CD4-positive, alpha-beta T cell (primary cell): ENCODE measurements around the gene AKAP8L. TPM values are rescaled to one million over a fixed set of nuclear protein-coding genes. Genes with fewer than 3 reads are reported as not detected.

ENCODE experiments used
- ATAC-seq: fragments of 200-7000 bp; cut with Tn5 transposase; one replicate; pipeline ENCODE4 v1.10.0; 2022; ENCODE audit warnings: mild to moderate bottlenecking; ENCODE audit not compliant: poor library complexity
- CTCF ChIA-PET: fragments of 350-600 bp; sonication (Branson Sonifier 250); formaldehyde crosslinking; loops from one replicate; lab custom pipeline; 2021; ENCODE audit warnings: antibody characterized with exemption, inconsistent platforms; lab: Charles Lee
- POLR2A ChIA-PET: fragments of 350-600 bp; sonication (Branson Sonifier 250); formaldehyde crosslinking; loops from one replicate; lab custom pipeline; 2021; ENCODE audit warnings: antibody characterized with exemption, inconsistent platforms; lab: Charles Lee
- DNase-seq, 14 experiments: peaks; one replicate each; pipeline ENCODE4 v3.0.0-alpha.2; 2013 to 2020; ENCODE audit warnings: mixed read lengths in 2 of 14
- H3K27ac ChIP-seq, 2 donors: one replicate each; pipeline versions ENCODE4 v1.5.1 to v1.7.0; 2013; ENCODE audit warnings: low read length in 2 of 2, low read depth in 1 of 2, mild to moderate bottlenecking in 1 of 2
- H3K27me3 ChIP-seq, 2 experiments: 1 replicate in 1 of 2; 2 replicates in 1 of 2; pipeline versions ENCODE4 v1.6.1 to v1.7.0; 2013; ENCODE audit warnings: low read length in 2 of 2, control low read depth in 1 of 2, mild to moderate bottlenecking in 1 of 2, moderate library complexity in 1 of 2; ENCODE audit not compliant: insufficient read depth in 2 of 2, control insufficient read depth in 1 of 2
- H3K36me3 ChIP-seq: one replicate; pipeline ENCODE4 v1.6.1; 2013; ENCODE audit warnings: low read length, control low read depth; ENCODE audit not compliant: insufficient read depth
- H3K4me1 ChIP-seq: one replicate; pipeline ENCODE4 v1.6.1; 2013; ENCODE audit warnings: low read length, control low read depth; ENCODE audit not compliant: insufficient read depth
- H3K4me3 ChIP-seq: one replicate; pipeline ENCODE4 v1.5.1; 2013; ENCODE audit warnings: mild to moderate bottlenecking, low read length, moderate library complexity
- H3K9me3 ChIP-seq, 2 experiments: 1 replicate in 1 of 2; 2 replicates in 1 of 2; pipeline versions ENCODE4 v1.6.1 to v1.7.0; 2013; ENCODE audit warnings: low read length in 2 of 2, mild to moderate bottlenecking in 2 of 2, control low read depth in 1 of 2, moderate library complexity in 1 of 2; ENCODE audit not compliant: control insufficient read depth in 1 of 2, insufficient read depth in 1 of 2
- H3K27ac Mint-ChIP-seq: one replicate; pipeline ENCODE4 v1.8.0; 2020; ENCODE audit warnings: mixed read lengths
- H3K27me3 Mint-ChIP-seq: one replicate; pipeline ENCODE4 v1.8.0; 2021; ENCODE audit warnings: mixed read lengths
- H3K36me3 Mint-ChIP-seq: one replicate; pipeline ENCODE4 v1.8.0; 2021; ENCODE audit warnings: low read depth, mixed read lengths
- H3K4me1 Mint-ChIP-seq: one replicate; pipeline ENCODE4 v1.8.0; 2021; ENCODE audit warnings: low read depth, mixed read lengths
- H3K4me3 Mint-ChIP-seq: one replicate; pipeline ENCODE4 v1.8.0; 2020; ENCODE audit warnings: mild to moderate bottlenecking, mixed read lengths
- H3K9me3 Mint-ChIP-seq: one replicate; pipeline ENCODE4 v1.8.0; 2020; ENCODE audit warnings: mixed read lengths
- intact Hi-C, 2 experiments: fragments of 100-400 bp; cut with DNase I in 1 of 2; cut with micrococcal nuclease in 1 of 2; formaldehyde crosslinking; loops; one replicate each; pipeline versions ENCODE4 v1.15.1 to v1.9.0; 2023 to 2025; cut with DNase I, micrococcal nuclease
- total RNA-seq, 174 experiments: library from RNA in 2 of 174; stranded (reverse) in 2 of 174; gene quantifications; one replicate each; pipeline ENCODE4 v1.2.3 and lab custom pipeline; 2021 to 2026
- TF ChIP-seq, protein P1 (sequence below): fragments of 200-600 bp; IDR thresholded peaks from one replicate; pipeline ENCODE4 v1.8.0; 2022; ENCODE audit warnings: antibody characterized with exemption, mild to moderate bottlenecking

Gene AKAP8L
- total RNA-seq, 2 experiments from 2014 or later: 157 to 162 TPM

DNA sequence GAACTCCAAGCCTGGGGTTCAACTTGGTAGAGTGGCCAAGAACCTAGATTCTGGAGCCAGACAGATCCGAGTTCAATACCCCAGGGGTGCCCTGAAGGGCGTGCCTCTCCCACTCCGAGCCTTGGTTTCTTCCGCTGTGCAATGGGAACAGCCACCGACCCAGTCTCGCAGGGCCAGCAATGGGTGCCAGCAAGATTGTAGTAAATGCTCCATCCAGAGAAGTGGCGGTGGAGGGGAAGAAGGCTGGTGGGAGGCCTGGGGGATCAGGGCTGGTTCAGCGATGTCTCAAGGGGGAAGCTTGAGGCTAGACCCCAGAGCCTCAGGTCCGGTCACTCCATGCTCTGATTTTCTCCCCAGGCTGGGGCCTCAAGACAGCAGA lies 26.4 kb upstream of the AKAP8L start:
- Histone ChIP-seq H3K9me3 (no peaks in the 10 kb centered on the region), H3K36me3 (no peaks in the 10 kb centered on the region), H3K27me3 (no peaks in the 10 kb centered on the region), H3K4me1 (peaks cover 13% of the 10 kb centered on the region), H3K27ac (no peak overlapping the region), H3K4me3 (no peak overlapping the region)
- Mint-ChIP-seq H3K4me1 (peaks cover 8% of the 10 kb centered on the region), H3K27me3 (no peaks in the 10 kb centered on the region), H3K36me3 (peaks cover 7% of the 10 kb centered on the region), H3K9me3 (no peaks in the 10 kb centered on the region), H3K27ac (no peak overlapping the region), H3K4me3 (no peak overlapping the region)
- ChIA-PET CTCF (no interaction called here), POLR2A (no interaction called here)
- no peak for DNase-seq
- no peak for ATAC-seq
- TF ChIP-seq, protein P1, sequence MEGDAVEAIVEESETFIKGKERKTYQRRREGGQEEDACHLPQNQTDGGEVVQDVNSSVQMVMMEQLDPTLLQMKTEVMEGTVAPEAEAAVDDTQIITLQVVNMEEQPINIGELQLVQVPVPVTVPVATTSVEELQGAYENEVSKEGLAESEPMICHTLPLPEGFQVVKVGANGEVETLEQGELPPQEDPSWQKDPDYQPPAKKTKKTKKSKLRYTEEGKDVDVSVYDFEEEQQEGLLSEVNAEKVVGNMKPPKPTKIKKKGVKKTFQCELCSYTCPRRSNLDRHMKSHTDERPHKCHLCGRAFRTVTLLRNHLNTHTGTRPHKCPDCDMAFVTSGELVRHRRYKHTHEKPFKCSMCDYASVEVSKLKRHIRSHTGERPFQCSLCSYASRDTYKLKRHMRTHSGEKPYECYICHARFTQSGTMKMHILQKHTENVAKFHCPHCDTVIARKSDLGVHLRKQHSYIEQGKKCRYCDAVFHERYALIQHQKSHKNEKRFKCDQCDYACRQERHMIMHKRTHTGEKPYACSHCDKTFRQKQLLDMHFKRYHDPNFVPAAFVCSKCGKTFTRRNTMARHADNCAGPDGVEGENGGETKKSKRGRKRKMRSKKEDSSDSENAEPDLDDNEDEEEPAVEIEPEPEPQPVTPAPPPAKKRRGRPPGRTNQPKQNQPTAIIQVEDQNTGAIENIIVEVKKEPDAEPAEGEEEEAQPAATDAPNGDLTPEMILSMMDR: no peak
- intact Hi-C loops: loop anchor here in 1 of 2 experiments (10.0 kb wide), 1 partner anchor 740 kb away; the partner anchor contains the start of gene FAM32A

DNA sequence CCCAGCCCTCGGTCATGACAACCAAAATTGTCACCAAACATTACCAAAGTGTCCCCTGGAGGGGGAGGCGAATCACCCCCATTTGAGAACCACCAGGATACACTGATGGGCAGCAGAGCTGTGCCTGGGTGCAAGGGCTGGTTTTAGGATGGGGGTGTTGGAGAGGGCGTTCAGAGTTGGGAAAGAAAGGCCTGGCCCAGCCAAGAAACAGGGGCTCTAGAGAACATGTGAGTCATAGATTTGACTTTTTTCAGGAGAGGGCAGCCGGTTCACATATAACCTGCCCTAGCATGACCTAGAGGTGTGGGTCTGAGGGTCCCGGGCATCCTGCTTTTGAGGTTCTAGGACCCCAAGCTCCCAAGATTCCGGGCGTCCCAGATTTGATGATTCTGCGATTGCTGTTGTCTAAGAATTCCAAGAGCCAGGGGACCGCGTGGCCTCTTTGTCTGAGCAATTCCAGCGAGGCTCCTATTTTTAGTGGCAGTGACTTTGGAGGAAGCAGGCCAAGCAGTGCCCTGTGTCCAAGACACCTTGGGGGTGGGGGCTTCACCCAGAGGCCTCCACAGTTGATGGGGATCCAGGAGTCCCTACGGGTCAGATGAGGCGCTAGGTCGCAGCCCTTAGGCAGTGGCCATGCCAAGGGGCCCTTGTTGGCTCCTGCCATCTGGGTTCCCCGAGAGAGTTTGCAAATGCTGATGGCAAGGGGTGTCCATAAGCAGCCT lies 25.9 kb upstream of the AKAP8L start:
- ChIA-PET CTCF (no interaction called here), POLR2A (no interaction called here)
- Mint-ChIP-seq H3K4me1 (peaks cover 7% of the 10 kb centered on the region), H3K36me3 (peaks cover 5% of the 10 kb centered on the region), H3K9me3 (no peaks in the 10 kb centered on the region), H3K27ac (no peak overlapping the region), H3K27me3 (no peaks in the 10 kb centered on the region), H3K4me3 (no peak overlapping the region)
- DNase-seq (no peak), ATAC-seq (no peak)
- Histone ChIP-seq H3K9me3 (no peaks in the 10 kb centered on the region), H3K36me3 (no peaks in the 10 kb centered on the region), H3K4me3 (no peak overlapping the region), H3K4me1 (peaks cover 9% of the 10 kb centered on the region), H3K27ac (no peak overlapping the region), H3K27me3 (no peaks in the 10 kb centered on the region)
- intact Hi-C loops: loop anchor here in 1 of 2 experiments (10.0 kb wide), 1 partner anchor 740 kb away; the partner anchor contains the start of gene FAM32A
- TF ChIP-seq, protein P1: no peak

DNA sequence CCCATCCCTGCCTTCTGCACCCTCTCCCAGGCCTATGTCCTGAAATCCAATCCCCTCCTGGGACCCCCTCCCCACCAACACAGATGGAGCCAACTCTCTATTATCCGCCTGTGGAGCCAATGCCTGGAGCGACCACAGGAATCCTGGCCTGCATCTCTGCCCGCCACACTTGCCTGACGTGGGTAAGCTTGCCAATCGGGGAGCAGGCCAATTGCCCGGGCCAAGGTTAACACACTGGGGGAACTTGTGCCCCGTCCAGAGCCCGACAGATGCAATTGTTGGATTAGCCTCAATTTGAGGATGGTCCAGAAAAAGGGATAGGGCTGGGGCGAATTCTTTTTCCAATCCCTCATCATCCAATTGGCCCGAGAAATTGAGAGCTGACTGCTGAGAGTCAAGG lies 25.1 kb upstream of the AKAP8L start:
- no peak for ATAC-seq
- Mint-ChIP-seq H3K27me3 (no peaks in the 10 kb centered on the region), H3K36me3 (peaks cover 5% of the 10 kb centered on the region), H3K4me3 (no peak overlapping the region), H3K9me3 (no peaks in the 10 kb centered on the region), H3K4me1 (peaks cover 5% of the 10 kb centered on the region), H3K27ac (no peak overlapping the region)
- H3K27me3 ChIP-seq: no peaks in the 10 kb centered on the region
- DNase-seq: no peak
- no peaks in the 10 kb centered on the region for H3K9me3 ChIP-seq
- TF ChIP-seq, protein P1: no peak
- intact Hi-C loops: loop anchor here in 1 of 2 experiments (10.0 kb wide), 1 partner anchor 741 kb away; the partner anchor contains the start of gene FAM32A
- H3K27ac ChIP-seq: no peak overlapping the region
- ChIA-PET POLR2A (no interaction called here), CTCF (no interaction called here)
- peaks cover 4% of the 10 kb centered on the region for H3K4me1 ChIP-seq
- no peaks in the 10 kb centered on the region for H3K36me3 ChIP-seq
- no peak overlapping the region for H3K4me3 ChIP-seq
